Pancreas (tissue), 10 donors: Measurements from ENCODE around the gene ZNF853. TPM values are rescaled to one million over a fixed set of nuclear protein-coding genes. Genes with fewer than 3 reads are reported as not detected.

Experiments
- ATAC-seq, 4 donors: fragments of 200-7000 bp; cut with Tn5 transposase; one replicate each; pipeline versions ENCODE4 v1.8.0 to v1.9.1; 2020; ENCODE audit warnings: mild to moderate bottlenecking in 4 of 4, moderate library complexity in 4 of 4
- DNase-seq, 6 donors: peaks; one replicate each; pipeline ENCODE4 v3.0.0-alpha.2; 2020
- FAIRE-seq: peaks from 2 replicates; lab custom pipeline; 2012; peaks lifted over from hg19 to GRCh38; lab: Jason Lieb, UNC
- H3K27ac ChIP-seq, 4 donors: fragments of 200-600 bp; sonication (generic); 1 replicate in 3 of 4; 2 replicates in 1 of 4; pipeline versions ENCODE4 v1.5.0 to v1.8.0; 2020
- H3K27me3 ChIP-seq, 4 donors: fragments of 200-600 bp; one replicate each; pipeline ENCODE4 v1.8.0; 2021
- H3K36me3 ChIP-seq, 3 donors: fragments of 200-600 bp; sonication (generic) in 1 of 3; one replicate each; pipeline versions ENCODE4 v1.5.0 to v1.8.0; 2020 to 2021
- H3K4me1 ChIP-seq, 3 donors: fragments of 200-600 bp; one replicate each; pipeline ENCODE4 v1.8.0; 2021
- H3K4me3 ChIP-seq, 4 donors: fragments of 200-600 bp; sonication (generic) in 2 of 4; one replicate each; pipeline versions ENCODE4 v1.5.0 to v1.8.0; 2020 to 2021
- H3K9me3 ChIP-seq, 4 donors: fragments of 200-600 bp; one replicate each; pipeline ENCODE4 v1.8.0; 2021
- CTCF ChIP-seq, 4 donors: fragments of 200-600 bp; sonication (generic) in 3 of 4; IDR thresholded peaks; one replicate each; pipeline versions ENCODE4 v1.5.0 to v1.8.0; 2021; ENCODE audit warnings: antibody characterized with exemption in 4 of 4
- WGBS, 2 donors: extraction: QIAGEN DNeasy Blood & Tissue Kit; methylation state at CpG; one replicate each; pipeline ENCODE4 v1.1.7; 2013; 5-methylcytosine and 5-hydroxymethylcytosine counted together
- intact Hi-C, 3 donors: fragments of 100-400 bp; cut with DNase I; formaldehyde crosslinking; loops; one replicate each; pipeline versions ENCODE4 v1.11.1 to v1.14.2; 2022
- polyA plus RNA-seq, 2 donors: library from polyadenylated mRNA; stranded (reverse); fragments of 200-250 nt; gene quantifications; one replicate each; pipeline ENCODE4 v1.2.3, GENCODE V29; 2013
- total RNA-seq, 6 donors: library from RNA; stranded (reverse); fragmentation: NEBNext Ultra II Directional in 4 of 6; extraction: Animal tissue kit (Norgen Biotek cat#: 25700) in 4 of 6; gene quantifications; one replicate each; pipeline versions ENCODE4 v1.2.1 to v1.2.4, GENCODE V29; 2021 to 2023
- donor health status: healthy with polysubstance abuse.
- donor health status: DM: no; HTN: no; CAD: no; lungs with moderate emphysema.
- donor health status: DM: no; HTN: no; CAD: no.
- donor health status: control.
- donor health status: control.
- donor health status: Bipolar disorder and iron deficiency.
- donor health status: DM: yes; HTN: yes; CAD: no.
- donor health status: DM: no; HTN: no; CAD: no.
- donor health status: DM: no; HTN: no; CAD: no.
- donor health status: DM: yes; HTN: yes; CAD: no.

The ZNF853 gene
- total and polyA plus RNA-seq, 8 donors = 1.6 to 7.8 (median 5.1) TPM

DNA sequence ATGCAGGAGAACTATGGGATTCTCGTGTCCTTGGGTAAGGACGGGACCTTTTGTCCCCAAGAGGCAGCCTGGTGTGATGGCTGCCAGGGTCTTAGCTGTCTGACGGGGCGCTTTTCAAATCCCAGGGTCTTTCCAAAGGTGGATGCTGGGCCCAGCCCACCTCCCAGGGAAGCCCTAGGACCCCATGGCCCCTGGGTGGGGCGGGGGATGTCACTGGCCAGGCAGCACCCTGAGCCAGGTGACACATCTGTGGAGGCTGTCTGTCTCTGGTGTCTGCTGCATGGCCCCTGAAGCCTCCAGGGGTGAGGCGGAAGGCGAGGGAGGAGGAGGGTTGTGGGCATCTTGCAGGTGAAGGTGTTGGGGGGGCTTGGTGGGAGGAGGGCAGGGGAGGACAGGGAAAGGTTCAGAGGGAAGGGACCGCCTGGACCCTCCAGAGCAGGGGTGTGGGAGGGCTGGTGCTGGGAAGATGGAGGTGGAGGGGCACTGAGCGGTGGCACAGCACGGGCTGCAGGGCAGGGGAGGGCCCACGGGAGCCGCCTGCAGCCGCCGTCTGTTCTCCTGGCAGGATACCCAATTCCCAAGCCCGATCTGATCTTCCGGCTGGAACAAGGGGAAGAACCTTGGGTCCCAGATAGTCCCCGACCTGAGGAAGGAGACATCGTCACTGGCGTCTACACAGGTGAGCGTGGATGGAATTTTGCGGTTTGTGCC is 28.7 kb downstream of the ZNF853 start:
- Histone ChIP-seq H3K27me3 (no peaks in the 10 kb centered on the region), H3K36me3 (peaks cover 0 to 28% (median 11%) of the 10 kb centered on the region in 3 donors), H3K9me3 (no peaks in the 10 kb centered on the region), H3K4me1 (no peaks in the 10 kb centered on the region), H3K27ac (no peak overlapping the region), H3K4me3 (no peak overlapping the region)
- DNase-seq (peak in 1 of 6 donors; percentile 61), FAIRE-seq (no peak), ATAC-seq (no peak)
- WGBS, 2 donors = 92 to 93% methylated on average over 21 of the region's 21 CpGs
- TF ChIP-seq CTCF (IDR thresholded peaks at IDR 0.05) = no peak
- intact Hi-C loops = no loop called here

GRCh38 chr7:6644728-6645127 is 29.3 kb downstream of the ZNF853 start:
- Histone ChIP-seq H3K9me3 (no peaks in the 10 kb centered on the region), H3K4me3 (no peak overlapping the region), H3K27me3 (no peaks in the 10 kb centered on the region), H3K27ac (no peak overlapping the region), H3K36me3 (peaks cover 0 to 28% (median 11%) of the 10 kb centered on the region in 3 donors), H3K4me1 (no peaks in the 10 kb centered on the region)
- WGBS, 2 donors = 94 to 95% methylated on average over 10 of the region's 10 CpGs
- TF ChIP-seq CTCF (IDR thresholded peaks at IDR 0.05) = no peak
- no peak for DNase-seq
- intact Hi-C loops = no loop called here
- no peak for FAIRE-seq
- ATAC-seq = no peak

GRCh38 chr7:6646465-6646864 is 31.1 kb downstream of the ZNF853 start:
- intact Hi-C loops = no loop called here
- WGBS, 2 donors = 83 to 85% methylated on average over 7 to 8 of the region's 8 CpGs
- Histone ChIP-seq H3K4me3 (no peak overlapping the region), H3K27ac (no peak overlapping the region), H3K9me3 (no peaks in the 10 kb centered on the region), H3K36me3 (peaks cover 0 to 28% (median 11%) of the 10 kb centered on the region in 3 donors), H3K4me1 (no peaks in the 10 kb centered on the region), H3K27me3 (no peaks in the 10 kb centered on the region)
- DNase-seq = no peak
- no peak for ATAC-seq
- no peak for FAIRE-seq
- TF ChIP-seq CTCF (IDR thresholded peaks at IDR 0.05) = no peak

DNA sequence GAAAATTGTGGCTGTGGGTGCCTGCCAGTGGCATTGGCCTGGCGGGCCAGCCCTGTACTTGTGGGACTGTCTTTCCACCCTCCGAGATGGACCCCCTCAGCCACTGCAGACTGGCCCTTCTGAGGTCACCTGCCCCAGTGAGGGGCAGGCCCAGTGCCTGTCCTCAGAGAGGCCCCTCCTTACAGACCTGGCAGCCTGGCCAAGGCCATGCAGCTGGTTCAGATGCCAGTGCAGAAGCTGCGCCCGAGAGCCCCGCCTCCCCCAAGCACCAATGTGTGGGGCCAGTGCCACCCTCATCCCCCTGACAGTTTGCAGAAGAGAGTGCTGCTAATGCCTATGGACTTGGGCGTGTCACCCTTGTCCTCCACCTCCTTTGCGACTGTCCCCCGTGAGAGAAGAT is 31.7 kb downstream of the ZNF853 start:
- intact Hi-C loops = no loop called here
- peaks cover 0 to 31% (median 14%) of the 10 kb centered on the region in 3 donors for H3K36me3 ChIP-seq

More for the DNA sequence above, 31.7 kb downstream of the ZNF853 start:
- no peaks in the 10 kb centered on the region for H3K27me3 ChIP-seq
- H3K4me1 ChIP-seq = no peaks in the 10 kb centered on the region
- no peak for TF ChIP-seq CTCF (IDR thresholded peaks at IDR 0.05)
- no peak overlapping the region for H3K4me3 ChIP-seq
- ATAC-seq = peak in 1 of 4 donors; percentile 22
- FAIRE-seq = no peak
- no peak for DNase-seq
- 73 to 78% methylated on average over 8 of the region's 8 CpGs for WGBS, 2 donors
- no peaks in the 10 kb centered on the region for H3K9me3 ChIP-seq
- no peak overlapping the region for H3K27ac ChIP-seq
